NCI-H69 (cell line): Measurements from ENCODE around the gene MITD1.
A peak's percentile ranks its signal among the peaks of the same experiment; 100 is the strongest.
"Not testable (repeated sequence)": the region's sequence is repeated elsewhere in the genome, so short reads cannot be mapped to it uniquely, and the experiment has no call there.

Source experiments
- DNase-seq: peaks from one replicate; lab custom pipeline; 2025; lab: John Stamatoyannopoulos, UW

The MITD1 gene

DNA sequence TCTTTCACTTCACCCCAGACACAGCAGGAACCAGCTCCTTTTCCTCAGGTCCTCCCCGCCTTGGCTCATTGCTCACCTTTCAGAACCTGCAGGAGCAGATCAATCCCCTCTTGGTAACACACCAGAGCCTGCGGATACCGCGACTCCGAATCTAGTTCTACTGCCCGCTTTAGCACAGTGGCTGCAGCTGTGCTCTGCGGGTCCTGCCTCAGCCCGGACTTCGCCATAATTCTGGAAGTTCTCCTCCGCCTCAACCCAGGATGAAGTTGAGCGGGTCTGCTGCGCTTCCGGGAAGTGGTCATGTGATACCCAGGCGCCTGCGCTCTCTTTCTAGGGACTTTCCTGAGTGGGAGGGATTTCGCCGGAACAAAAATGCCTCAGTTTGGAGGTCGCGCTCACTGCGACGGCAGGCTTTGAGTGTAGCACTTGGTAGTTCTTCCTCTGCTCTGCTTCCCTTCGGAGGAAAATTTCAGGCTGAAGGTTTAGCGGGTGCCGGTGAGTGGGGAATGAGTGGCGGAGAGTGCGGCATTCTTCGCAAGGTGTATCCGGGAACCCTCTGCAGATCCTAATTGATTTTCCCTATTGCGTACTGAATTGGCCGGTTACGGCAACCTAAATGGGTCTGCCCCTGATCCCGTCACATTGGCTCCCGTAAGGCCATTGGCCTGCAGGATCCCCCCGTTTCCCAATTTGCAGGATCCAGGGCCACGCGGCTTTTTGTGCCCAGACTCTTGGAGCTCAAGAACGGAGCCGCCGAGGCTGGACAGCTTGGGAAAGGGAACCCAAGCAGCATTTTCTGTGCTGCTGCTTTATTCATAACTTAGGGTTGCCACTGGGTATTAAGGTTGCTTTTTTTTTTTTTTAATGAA, at the start of gene MITD1, which contains the start of gene MRPL30:
MITD1 (minus strand) TSS at position 304 of the 869 bp plus-strand sequence; CDS start at position 227, 77 bp downstream.
MRPL30 (plus strand) TSS at position 430 of the 869 bp plus-strand sequence. CDS start 5,020 bp downstream, outside the sequence.
- DNase-seq, result peak; percentile 92

DNA sequence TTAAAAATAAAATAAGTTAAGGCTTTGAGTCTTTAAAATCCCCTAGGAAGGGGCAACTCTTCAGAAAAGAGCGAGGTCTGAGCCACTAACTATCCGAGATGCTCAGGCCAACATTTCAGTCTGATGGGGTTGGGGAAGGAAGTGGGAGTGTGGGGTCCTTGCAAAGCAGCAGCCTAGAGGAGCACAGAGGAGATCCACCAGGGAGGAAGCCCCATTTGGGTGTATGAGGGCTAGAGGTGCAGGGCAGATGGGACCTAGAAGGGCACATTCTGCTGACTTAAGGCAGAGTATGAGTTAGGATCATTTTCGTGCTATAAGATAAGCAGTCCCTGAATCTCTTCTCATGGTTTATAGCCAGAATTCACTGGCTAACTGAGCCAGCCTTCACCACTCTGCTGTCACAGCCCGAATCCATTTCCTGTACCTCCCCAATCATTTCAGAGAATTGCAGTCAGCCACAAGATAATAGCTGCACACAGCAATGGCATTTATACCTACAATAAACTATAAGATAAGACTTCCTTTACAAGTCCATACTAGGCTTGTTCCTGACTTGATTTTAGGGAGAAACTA, 37.2 kb upstream of the MITD1 start:
- DNase-seq, result no peak

DNA sequence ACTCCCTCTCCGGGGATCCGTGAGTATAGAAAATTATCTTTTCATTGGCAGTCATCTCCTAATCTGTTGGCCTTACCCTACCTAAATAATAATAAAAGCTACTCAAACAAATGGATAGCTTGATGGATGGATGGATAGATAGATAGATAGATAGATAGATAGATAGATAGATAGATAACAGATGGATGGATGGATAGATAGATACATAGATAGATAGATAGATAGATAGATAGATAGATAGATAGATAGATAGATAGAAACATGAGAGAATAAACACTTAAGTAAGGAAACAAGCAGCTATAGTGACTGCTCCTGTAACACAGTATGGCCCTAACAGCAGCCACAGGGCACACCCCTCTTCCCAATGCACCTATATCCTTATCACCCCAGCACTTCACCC, 35.2 kb upstream of the MITD1 start:
- no peak for DNase-seq

DNA sequence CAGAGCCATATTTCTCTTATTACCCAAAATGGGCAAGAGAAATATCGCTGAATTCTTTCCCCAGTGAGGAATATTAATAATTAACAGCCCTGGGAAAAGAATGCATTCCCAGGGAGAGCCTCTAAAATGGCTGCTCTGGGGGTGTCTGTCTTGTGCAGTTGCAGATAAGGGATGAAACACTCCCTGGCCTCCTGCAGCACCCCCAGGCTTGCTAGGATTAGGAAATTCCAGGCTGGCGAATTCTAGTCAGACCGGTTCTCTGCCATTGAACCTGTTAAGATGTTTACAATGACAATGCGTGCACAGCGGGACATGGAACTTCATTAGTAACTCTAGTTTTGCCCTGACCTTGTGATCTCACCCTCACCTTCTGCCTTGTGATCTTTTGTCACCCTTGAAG, 24.6 kb upstream of the MITD1 start:
- DNase-seq, result no peak

DNA sequence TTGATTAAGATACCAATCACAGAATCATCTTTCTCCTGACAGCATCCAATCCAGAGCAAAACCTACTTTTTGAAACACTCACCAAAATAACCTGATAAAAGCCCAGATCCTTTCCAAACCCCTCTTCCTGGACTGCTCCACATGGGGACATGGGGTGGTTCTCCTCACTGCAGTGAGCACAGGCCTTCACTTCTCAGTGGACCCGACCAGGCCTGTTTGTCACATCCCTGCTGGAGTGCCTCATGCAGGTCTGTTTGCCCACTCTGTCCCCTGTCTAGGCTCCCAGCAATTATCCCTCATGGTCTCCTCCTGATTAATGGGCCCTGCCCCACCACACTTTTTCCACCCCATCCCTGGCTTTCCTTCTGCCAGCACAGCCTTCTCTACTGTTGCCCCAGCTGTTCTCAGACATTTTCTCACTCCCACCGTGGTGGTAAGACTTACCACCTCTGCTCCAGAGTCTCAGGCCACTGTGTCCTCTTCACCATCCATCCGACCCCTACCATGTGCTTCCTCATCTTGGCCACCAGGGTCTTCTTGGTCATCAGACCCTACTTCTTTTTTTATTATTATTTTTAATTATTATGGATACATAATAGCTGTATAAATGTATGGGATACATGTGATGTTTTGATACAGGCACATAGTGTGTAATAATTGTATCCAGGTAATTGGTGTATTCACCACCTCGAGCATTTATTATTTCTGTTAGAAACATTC, 21.3 kb upstream of the MITD1 start:
- no peak for DNase-seq

DNA sequence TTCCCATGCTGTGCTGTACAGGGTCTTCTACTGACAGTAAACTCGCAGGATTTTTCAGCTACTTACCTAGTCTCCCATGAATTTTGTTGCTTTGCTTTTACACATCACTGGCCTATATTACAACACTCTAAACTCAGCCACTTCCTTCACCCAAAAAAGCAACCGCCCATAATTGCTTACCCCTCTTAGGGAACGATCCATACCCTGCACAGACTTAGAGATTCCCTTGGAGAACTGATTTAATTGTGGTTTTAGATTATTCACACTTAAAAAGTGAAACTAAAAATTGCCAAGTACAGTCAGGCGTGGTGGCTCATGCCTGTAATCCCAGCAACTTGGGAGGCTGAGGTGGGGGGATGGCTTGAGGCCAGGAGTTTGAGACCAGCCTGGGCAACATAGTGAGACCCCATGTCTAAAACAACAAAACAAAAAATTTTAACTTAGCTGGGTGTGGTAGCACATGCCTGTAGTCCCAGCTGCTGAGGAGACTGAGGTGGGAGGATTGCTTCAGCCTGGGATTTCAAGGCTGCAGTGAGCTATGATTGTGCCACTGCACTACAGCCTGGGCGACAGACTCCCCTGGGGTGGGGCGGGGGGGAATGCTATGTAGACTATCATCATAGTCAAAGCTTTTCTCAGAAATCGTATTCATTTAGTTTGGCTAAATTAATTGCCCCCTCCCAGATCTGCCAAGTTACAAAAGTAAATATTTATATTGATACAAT, 19.4 kb upstream of the MITD1 start:
- peak; percentile 19 for DNase-seq

DNA sequence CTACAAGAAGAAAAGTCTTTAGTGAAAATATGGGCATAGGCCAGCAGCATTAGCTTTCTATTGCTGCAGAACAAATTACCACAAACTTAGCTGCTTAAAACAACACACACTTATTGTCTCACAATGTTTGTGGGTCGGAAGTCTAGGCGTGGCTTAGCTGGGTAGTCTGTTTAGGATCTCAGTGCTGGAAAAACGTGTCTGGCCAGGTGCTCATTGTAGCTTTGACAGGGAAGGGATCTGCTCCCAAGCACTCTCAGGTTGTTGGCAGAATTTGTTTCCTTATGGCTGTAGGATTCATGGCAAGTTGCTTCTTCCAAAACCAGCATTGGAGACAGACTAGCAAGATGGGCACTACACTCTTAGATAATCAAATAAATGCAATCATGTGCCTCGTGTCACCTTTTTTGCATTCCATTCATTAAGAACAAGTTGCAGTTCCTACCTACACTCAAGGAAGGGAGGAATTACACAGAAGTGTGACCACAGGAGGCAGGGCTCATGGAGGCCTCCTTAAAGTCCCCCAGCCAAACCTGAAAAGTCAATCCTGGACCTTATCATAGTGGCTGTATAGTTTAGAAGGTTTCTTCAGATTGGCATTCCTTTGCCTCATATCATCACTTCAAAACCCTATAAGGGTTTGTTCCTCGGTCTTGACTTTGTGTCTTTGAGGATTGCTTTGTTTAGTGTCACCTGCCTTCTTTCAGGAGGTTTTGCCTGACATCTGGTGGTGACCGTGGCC, 17.4 kb upstream of the MITD1 start:
- DNase-seq, result no peak

DNA sequence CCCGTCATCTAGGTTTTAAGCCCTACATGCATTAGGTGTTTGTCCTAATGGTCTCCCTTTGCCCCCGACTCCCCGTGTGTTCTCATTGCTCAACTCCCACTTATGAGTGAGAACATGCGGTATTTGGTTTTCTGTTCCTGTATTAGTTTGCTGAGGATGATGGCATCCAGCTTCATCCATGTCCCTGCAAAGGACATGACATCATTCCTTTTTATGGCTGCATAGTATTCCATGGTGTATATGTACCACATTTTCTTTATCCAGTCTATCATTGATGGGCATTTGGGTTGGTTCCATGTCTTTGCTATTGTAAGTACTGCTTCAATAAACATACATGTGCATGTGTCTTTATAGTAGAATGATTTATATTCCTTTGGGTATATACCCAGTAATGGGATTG, 11.5 kb upstream of the MITD1 start:
- not testable (repeated sequence) for DNase-seq

DNA sequence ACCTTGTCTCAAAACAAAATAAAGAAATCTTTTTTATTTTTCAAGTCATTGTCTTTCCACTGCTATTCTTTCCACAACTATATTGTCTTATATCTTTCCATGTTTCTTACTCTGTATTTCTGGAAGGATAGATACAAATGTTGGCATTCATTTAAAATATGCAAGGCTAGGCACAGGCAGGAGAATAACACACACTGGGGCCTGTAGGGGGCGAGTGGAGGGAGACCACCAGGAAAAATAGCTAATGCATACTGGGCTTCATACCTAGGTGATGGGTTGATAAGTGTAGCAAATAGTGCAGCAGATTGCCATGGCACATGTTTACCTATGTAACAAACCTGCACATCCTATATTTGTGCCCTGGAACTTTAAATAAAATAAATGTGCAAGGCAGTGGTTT, 9.7 kb upstream of the MITD1 start:
- DNase-seq, result no peak

DNA sequence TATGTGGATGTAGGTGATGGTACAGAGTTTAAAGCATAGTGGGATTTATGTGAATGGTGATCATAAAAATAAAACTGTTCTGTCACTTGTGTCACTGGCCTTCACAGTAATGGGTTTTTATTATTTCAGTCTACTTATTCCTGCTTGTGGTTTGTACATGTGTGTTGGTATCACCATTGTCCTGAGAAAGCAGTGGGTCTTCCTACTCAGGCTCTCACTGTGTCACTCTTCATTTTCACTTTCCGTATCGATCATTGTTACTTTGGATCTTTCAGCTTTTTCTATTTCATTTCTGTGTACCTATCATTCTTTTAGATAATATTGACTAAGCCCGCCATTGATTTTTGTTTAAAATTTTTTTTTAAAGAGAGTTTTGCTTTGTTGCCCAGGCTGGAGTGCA, 7.5 kb upstream of the MITD1 start:
- no peak for DNase-seq

DNA sequence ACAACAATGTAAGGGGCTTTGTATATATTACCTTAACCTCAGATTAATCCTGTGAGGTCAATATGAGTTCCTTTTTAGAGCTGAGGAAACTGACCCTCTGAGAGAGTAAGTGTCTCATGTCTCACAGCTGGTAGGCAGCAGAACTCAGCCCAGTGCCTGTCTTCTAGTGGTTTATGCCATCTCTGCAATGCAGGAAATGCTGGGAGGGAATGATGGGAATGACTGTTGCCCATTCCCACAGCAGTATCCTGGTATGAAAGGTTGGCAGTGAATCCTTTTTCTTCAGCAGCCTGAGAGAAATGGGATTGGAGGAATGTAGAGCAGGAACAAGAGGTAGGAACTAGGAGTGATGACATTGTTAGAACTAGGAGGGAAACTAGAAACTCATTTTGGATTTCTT, 6.2 kb upstream of the MITD1 start:
- DNase-seq, result no peak

DNA sequence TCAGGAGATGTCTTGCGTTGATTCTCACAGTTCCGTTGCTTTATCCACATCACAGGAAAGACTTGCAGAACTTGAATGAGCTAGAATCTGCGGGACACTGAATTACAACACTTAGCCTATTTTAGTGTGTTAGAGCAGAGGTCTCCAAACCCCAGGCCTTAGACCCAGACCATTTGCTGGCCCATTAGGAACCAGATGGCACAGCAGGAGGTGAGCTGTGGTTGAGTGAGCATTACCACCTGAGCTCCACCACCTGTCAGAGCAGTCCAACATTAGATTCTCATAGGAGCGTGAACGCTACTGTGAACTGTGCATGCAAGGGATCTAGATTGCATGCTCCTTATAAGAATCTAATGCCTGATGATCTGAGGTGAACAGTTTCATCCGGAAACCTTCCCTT, 4.0 kb upstream of the MITD1 start:
- peak; percentile 42 for DNase-seq

DNA sequence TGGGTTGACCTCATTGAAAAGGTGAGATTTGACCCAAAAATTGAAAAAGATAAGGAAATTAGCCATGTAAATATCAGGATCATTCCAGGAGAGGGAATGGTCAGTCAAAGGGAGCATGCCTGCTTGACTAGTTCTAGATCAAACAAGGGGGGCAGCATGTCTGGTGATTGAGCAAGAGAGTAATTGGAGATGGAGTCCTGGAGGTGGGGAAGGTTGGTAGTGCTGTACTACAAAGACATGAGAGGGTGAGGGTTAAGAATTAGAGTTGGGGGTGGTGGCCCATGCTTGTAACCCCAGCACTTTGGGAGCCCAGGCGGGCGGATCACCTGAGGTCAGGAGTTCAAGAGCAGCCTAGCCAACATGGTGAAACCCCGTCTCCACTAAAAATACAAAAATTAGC, 2.2 kb upstream of the MITD1 start:
- no peak for DNase-seq

DNA sequence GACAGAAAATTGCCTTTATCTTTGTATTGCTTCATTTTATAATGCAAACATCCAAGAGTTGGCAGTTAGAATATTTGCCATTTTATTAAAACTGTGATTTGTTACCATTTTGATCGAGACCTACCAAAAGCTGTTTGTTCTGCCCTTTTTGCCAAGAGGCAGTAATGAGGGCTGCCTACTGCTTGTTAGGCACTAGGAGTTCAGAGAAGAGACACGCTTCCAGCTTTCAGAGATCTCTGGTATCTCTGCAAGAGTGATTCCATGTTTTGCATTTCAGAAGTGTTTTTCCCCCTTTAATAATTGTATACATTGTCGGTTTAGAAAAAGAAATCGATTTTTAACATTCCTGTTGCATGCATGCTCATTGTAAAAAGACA, 754 bp upstream of the MITD1 start:
- DNase-seq, result peak; percentile 34

DNA sequence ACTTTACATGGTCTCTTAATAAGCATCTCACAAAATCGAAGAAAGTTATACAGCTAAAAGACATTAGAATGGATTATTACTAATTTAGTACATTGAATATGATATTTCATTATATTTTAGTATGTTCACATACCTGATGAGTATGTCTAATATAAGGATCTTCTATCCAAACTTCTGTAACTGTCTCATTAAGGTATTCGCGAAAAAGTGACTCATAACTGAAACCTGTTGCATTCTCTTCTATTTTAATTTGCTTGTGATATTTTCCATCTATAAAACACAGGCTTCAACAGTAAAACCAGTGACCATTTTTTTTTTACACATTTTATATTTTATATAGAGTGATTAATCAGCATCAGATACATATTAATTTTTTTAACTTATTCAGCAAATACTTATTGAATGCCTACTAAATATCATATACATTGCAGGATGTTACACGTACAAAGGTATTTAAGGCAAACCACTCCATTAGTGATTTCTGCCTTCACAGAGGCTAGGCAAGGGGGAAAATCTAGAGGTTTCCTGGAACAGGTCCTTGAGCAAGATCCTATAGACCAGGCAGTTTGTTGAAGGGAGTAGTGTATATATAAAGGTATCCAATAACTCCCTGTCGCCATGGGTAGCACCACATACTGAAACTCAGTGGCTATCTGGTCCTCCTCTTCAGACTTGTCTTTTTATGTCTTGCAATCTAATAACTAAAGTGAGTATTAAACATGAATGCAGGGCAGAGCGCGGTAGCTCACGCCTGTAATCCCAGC, 9.3 kb downstream of the MITD1 start:
- no peak for DNase-seq

DNA sequence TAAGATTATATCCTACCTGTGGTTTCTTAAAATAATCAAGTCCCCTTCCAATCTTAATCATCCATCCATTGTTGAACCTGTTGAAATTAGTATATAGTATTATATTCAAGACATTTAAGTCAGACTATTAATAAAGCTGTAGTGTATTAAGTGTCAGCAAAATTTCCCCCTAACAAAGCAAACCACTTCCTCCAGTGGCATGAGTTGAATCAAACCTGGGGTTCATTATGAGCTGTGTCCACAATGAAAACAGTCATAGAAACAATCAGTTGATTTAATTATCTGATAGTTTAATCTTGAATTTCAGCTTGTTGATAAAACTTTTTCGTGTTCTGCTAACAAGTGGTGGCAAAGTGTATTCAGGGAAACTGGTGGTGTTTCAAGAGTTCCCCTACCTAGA, 11.3 kb downstream of the MITD1 start:
- no peak for DNase-seq

DNA sequence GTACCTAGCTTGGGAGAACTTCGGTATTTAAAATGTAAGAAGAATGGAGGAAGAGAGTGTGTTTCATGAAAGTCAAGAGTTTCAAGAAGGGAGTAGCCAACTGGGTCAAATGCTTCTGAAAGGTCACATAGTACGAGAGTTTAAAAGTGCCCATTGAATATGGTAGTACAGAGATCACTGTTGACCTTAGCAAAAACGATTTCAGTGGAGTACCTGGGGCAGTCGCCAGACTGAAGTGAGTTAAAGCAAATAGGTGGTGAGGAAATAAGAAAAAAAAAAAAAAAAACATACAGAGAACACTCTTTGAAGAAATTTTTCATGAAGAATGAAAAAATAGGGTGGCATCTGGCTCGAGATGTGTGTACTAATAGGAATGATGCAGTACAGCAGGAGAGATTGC, 14.6 kb downstream of the MITD1 start:
- DNase-seq, result no peak

DNA sequence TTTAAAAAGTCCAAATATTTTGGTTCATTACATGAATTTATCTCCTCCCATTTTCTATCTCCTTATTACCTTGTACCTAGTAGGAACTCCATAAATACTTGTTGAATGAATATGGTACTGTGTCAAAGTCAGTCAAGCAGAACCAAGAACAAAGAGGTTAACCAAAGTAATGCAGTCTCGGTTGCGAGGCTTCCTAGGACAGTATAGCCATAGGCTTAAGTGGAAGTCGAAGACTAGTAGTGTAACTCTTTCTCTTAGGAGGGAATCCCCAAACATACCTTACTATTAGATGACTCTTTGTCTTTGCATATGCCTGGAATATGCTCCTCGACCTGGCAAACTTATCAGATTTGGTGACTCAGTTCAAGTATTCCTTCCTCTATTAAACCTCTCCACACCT, 21.3 kb downstream of the MITD1 start:
- DNase-seq, result no peak

DNA sequence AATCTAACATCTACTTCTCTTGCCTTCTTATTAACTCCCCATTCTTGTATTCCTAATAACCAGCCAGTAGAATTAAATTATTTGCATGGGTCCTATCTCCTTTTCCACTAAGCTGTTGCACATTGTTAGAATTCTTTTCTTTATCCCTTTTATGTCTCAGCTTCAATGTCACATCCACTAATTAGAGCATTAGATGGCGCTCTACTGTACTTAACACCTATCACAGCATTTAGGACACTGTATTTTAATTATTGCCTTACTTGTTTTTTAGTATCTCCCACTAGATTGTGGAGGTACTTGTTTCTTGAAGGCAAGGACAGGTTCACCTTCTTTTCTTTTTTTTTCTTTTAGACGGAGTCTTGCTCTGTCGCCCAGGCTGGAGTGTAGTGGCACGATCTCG, 22.3 kb downstream of the MITD1 start:
- DNase-seq, result no peak

DNA sequence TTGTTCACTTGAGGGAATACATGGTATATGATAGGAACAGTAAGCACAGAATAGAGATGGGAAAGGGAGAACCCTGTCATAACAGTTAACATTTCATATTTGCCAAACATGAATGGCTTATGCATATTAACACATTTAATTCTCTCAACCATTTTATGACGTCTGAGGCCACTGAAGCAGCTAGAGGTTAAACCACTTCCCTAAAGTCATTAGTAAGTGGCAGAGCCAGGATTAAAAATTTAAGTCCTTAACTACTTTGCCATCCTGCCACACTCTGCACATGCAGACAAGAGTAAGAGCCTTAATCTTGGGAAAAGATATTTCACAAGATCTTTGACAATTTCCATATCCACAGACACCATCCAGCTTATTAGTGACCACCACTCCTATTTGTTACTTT, 24.0 kb downstream of the MITD1 start:
- no peak for DNase-seq
